ENCODE results near the gene RMI1.

Gene RMI1

GRCh38 chr9:83986195-83986594 is 5.6 kb downstream of the RMI1 start (continued):
- TF ChIP-seq PRDM2 (tag by site-specific recombination; IDR thresholded peaks at IDR 0.05; ENCODE audit: borderline replicate concordance): no peak

- Histone ChIP-seq H3K9me3 (ENCODE audit: control insufficient read depth, insufficient read depth, low read depth, low read length) (no peaks in the 10 kb centered on the region), H3K27ac (ENCODE audit: extremely low read depth, low read depth, low read length) (no peak overlapping the region), H3K4me1 (ENCODE audit: control insufficient read depth, insufficient read depth, low read length) (peaks cover 5% of the 10 kb centered on the region), H3K4me3 (ENCODE audit: low read depth, low read length) (no peak overlapping the region), H3K36me3 (ENCODE audit: control insufficient read depth in 2 of 2, insufficient read depth in 1 of 2, low read length in 2 of 2) (peaks cover 9 to 11% of the 10 kb centered on the region in 2 experiments; a peak in 2 of 3 replicates)
- POLR2A ChIA-PET: no interaction called here
- CTCF ChIA-PET: no interaction called here
- TF ChIP-seq ZNF571 (tag by site-specific recombination; IDR thresholded peaks at IDR 0.05): no peak
- no peak for TF ChIP-seq MYNN (tag by site-specific recombination; IDR thresholded peaks at IDR 0.05; ENCODE audit: borderline replicate concordance)
- TF ChIP-seq ZNF560 (tag by site-specific recombination; IDR thresholded peaks at IDR 0.05; ENCODE audit: borderline replicate concordance): no peak
- peak; percentile 70 for TF ChIP-seq ZXDB (tag by site-specific recombination; IDR thresholded peaks at IDR 0.05)
- peak; percentile 91 for TF ChIP-seq KLF1 (tag by site-specific recombination; IDR thresholded peaks at IDR 0.05)
- peak; percentile 59 for TF ChIP-seq PATZ1 (tag by site-specific recombination; IDR thresholded peaks at IDR 0.05)
- TF ChIP-seq ZNF341 (tag by site-specific recombination; IDR thresholded peaks at IDR 0.05; ENCODE audit: low read depth): peak; percentile 48
- TF ChIP-seq ZNF324 (tag by site-specific recombination; IDR thresholded peaks at IDR 0.05): peak; percentile 70; the same call in 1 of the 2 replicates
- TF ChIP-seq TCF7L2 (IDR thresholded peaks at IDR 0.05; ENCODE audit: borderline replicate concordance, low read depth, low read length): peak; percentile 57; the same call in 1 of the 2 replicates
- peak; percentile 66; the same call in 1 of the 2 replicates for TF ChIP-seq ZNF843 (tag by site-specific recombination; IDR thresholded peaks at IDR 0.05)
- TF ChIP-seq KLF10 (tag by site-specific recombination; IDR thresholded peaks at IDR 0.05): peak; percentile 32; the same call in 1 of the 2 replicates
- TF ChIP-seq ZNF510 (tag by site-specific recombination; IDR thresholded peaks at IDR 0.05; ENCODE audit: insufficient replicate concordance): no peak
- peak; percentile 76 for TF ChIP-seq GLIS1 (tag by site-specific recombination; IDR thresholded peaks at IDR 0.05)
- TF ChIP-seq ZNF433 (tag by site-specific recombination; IDR thresholded peaks at IDR 0.05; ENCODE audit: low read depth): no peak
- peak; percentile 84 for TF ChIP-seq ZNF629 (tag by site-specific recombination; IDR thresholded peaks at IDR 0.05)
- TF ChIP-seq ZNF280D (tag by site-specific recombination; IDR thresholded peaks at IDR 0.05): peak; percentile 93; the same call in 1 of the 2 replicates
- no peak for TF ChIP-seq ZNF544 (tag by site-specific recombination; IDR thresholded peaks at IDR 0.05)
- no peak for TF ChIP-seq ZNF19 (tag by site-specific recombination; IDR thresholded peaks at IDR 0.05; ENCODE audit: low read depth)
- TF ChIP-seq ZNF2 (tag by site-specific recombination; IDR thresholded peaks at IDR 0.05): 0 out of 2 replicates have a peak, but pooled peaks have one; percentile 36
- TF ChIP-seq SETDB1 (IDR thresholded peaks at IDR 0.05; ENCODE audit: insufficient read length, low read length): peak; percentile 83
- no peak for TF ChIP-seq FEZF1 (tag by site-specific recombination; IDR thresholded peaks at IDR 0.05)
- peak; percentile 67; the same call in 1 of the 2 replicates for TF ChIP-seq ZNF639 (tag by site-specific recombination; IDR thresholded peaks at IDR 0.05)
- TF ChIP-seq ZNF521 (tag by site-specific recombination; IDR thresholded peaks at IDR 0.05): no peak
Observed at GRCh38 chr9:83986765-83987401, 6.3 kb downstream of the RMI1 start.

All from HEK293 (cell line).